Fibroblast of skin of scalp (primary cell): ENCODE results near the gene LRPPRC.
A peak's percentile ranks its signal among the peaks of the same experiment; 100 is the strongest.

Experiments used
- DNase-seq: peaks from one replicate; pipeline ENCODE4 v3.0.0-alpha.2; 2013

The LRPPRC gene

GRCh38 chr2:43906448-43907109 lies 89.2 kb downstream of the LRPPRC start:
- peak; percentile 1 for DNase-seq

GRCh38 chr2:43905871-43906270 lies 89.9 kb downstream of the LRPPRC start:
- DNase-seq, result no peak

GRCh38 chr2:43905371-43905803 lies 90.4 kb downstream of the LRPPRC start:
- no peak for DNase-seq

DNA sequence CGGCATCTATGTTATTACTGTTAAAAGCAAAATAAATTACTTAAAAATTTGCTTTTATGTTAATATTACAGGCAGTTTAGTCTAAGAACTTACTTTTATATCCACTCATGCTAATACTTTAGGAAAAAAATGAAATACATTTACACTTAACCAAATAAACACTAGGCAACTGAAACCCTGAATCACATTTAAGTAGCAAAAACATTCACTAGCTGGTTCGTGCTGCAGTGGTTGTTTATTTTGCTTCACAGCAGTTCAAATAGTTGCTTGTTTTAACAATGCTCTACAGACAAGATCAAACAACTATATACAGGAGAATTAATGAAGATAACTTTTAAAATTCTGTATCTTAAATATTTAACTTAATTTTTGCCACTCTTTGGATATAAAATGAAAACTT lies 96.2 kb downstream of the LRPPRC start:
- no peak for DNase-seq

- no peak for DNase-seq
These were observed 96.9 kb downstream of the LRPPRC start for GRCh38 chr2:43898838-43899346.

DNA sequence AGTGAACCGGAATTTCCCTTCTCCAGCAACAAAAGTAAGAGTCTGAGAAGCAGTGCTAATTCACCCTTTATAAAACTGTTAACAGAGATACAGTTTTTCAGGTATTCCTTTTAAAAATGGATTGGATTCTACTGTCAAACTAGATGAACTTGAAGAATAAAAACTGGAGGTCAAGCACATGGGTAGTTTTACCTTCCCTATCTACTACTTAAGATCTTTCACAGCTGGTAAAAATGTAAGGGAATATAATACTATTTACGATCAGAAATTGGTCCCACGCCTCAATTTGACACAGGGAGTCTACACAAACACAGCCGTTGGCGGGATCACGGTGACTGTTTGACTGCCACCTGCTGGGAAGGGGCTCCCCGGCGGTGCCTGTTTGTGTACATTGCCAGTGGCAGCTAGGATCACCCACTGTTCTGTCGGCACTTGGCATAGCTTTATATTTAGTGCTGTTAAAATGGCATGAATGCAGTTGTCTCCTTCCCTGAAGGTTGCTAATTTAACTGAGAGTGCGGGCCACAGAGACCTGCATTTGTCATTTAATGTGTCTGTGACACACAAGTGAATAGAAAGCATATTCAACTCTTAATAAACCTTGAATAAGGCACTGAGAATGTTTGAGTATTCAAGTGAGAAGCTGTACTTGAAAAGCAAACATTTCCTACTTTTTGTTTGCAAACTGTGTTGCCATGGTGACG lies 97.5 kb downstream of the LRPPRC start:
- peak; percentile 35 for DNase-seq

DNA sequence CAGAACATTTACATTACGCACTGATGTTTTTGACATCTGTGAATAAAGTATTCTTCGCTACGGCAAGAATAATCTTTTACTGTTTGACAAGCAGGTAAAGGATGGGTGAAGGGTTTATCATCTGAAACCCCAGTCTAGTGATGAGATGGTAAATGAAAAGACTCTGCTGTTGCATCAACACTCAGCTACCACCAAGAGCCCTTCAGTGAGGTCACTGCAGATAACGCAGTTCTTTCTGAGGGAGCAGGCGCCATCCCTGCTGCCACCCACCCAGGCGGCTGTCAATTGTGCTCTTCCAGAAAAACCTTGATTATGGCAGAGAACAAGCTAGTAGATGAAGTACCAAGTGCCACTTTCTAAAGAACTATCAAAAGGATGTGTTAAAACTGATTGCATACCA lies 98.3 kb downstream of the LRPPRC start:
- no peak for DNase-seq

DNA sequence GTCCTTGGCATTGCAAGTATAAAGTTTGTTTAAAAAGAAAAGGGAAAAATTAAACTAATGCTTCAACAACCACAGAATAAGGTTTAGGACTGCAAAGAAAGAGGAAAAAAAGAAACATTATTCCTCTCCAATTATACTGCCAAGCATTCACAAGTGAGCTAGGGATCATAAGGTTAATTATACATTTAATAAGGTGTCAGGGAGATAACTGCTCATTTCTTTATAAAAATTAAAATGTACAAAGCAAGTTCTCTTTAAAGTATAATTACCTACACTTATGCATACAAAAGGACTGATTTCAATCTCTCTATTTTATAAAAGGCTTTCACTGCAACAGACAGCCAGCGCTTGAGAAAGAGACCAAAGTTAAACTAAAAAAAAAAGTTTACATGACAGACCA lies 98.9 kb downstream of the LRPPRC start:
- no peak for DNase-seq

GRCh38 chr2:43894743-43895142 lies 101.0 kb downstream of the LRPPRC start:
- no peak for DNase-seq

- DNase-seq, result no peak
These were observed 104.9 kb downstream of the LRPPRC start for GRCh38 chr2:43890855-43891254.

DNA sequence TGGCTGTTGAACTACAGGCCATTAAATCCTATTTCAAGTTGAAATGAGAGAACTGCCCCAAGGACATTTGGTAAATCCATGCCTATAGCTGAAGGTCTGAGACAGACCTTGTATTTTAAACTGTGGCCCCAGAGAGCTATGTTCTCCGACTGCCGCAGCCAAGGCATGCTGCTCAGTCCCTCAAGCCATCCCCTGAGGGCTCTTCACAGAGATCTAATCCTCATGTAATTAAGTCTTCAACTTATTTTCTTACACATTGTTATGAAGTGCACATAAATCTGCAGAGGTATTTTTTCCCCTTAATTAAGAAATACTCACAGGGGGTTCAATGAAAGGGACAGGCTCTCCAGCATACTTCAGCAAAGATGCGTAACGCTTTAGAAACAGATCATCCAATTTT lies 106.4 kb downstream of the LRPPRC start:
- no peak for DNase-seq

- no peak for DNase-seq
These were observed 108.6 kb downstream of the LRPPRC start for GRCh38 chr2:43887176-43887575.

GRCh38 chr2:43885132-43885632 lies 110.6 kb downstream of the LRPPRC start:
- no peak for DNase-seq

GRCh38 chr2:43884689-43885088 lies 111.1 kb downstream of the LRPPRC start:
- DNase-seq, result no peak

DNA sequence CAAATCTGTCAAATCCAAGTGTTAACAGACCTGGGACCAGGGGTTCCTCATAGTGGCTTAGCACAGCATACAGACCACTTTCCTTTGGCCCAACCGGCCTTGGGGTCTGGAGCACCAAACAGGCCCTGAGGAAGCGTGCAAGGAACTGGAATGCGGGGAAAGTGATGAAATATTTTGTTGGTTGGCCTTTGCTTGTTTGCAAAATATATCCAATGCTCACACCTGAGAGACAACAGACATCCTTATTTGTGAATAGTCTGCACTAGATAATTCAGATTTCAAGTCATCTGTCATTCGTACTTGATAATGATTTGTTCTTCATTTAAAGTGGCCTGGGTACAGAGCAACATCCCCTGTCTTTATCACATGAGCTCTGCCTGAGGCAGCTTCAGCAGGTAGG lies 113.5 kb downstream of the LRPPRC start:
- no peak for DNase-seq

DNA sequence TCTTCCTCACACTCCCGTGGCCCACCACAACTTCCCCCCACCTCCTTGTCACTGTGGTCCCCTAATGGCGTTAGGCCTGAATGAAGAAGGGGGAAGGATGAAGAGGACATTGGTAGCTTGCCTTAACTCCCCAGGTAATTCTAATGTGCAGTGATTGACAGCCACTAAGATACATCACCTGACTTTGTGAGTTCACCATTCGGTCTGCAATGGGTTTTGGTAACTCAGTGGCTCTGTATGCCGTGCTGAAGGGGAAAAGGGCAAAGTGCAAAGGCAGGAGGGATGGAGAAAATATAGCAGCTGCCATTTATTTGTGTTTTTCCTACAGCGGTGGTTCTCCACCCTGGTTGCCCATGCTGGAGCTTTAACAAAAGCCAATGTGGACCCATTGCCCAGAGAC lies 114.8 kb downstream of the LRPPRC start:
- DNase-seq, result no peak

- no peak for DNase-seq
These were observed 115.3 kb downstream of the LRPPRC start for GRCh38 chr2:43880471-43880870.

DNA sequence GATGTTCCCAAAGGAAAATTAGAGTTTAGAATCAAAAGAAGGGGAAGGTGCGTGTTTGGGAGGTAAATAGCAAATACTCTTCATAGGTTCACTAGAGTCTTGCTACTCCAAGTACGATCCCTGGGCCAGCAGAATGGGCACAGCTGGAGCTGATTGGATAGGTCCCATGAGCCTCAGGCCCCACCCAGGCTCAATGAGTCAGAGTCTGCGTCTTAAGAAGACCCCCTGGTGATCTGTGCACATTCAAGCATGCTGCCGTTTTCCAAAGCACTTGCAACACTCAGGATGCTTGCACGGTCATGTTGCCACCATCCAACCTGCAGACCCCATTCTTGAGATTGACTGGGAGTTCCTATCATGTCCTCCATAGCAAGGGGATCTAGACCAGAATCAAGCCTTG lies 116.5 kb downstream of the LRPPRC start:
- peak; percentile 45 for DNase-seq

DNA sequence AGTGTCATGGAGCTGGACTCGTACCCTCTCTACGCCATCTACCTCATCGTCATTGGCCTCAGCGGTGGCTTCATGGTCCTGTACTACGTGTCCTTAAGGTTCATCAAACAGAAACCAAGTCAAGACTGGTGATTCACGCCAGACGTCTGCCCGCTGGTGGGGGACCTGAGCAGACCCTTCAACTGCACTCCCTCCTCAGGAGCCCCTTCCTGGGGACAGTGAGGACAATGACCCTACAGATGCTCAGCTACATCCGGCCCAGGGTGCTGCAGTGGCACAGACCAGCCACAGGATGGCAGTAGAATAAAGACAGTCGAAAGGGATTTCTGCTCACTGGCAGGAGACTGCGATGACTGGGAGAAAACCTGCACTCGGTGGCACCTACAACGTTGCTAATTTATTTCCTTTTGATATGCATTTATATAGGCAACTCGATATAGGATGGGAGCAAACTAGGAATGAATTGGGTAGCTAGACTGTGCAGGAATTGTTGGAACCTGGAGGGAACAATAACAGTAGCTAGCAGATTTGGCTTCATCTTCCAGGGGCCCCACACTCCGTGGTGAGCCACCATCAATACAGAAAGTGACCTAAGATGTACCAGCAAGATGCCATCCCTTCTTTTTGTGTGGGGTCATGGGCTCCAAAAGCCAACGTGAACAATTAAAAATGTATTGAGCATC lies 117.9 kb downstream of the LRPPRC start:
- peak; percentile 51 for DNase-seq

DNA sequence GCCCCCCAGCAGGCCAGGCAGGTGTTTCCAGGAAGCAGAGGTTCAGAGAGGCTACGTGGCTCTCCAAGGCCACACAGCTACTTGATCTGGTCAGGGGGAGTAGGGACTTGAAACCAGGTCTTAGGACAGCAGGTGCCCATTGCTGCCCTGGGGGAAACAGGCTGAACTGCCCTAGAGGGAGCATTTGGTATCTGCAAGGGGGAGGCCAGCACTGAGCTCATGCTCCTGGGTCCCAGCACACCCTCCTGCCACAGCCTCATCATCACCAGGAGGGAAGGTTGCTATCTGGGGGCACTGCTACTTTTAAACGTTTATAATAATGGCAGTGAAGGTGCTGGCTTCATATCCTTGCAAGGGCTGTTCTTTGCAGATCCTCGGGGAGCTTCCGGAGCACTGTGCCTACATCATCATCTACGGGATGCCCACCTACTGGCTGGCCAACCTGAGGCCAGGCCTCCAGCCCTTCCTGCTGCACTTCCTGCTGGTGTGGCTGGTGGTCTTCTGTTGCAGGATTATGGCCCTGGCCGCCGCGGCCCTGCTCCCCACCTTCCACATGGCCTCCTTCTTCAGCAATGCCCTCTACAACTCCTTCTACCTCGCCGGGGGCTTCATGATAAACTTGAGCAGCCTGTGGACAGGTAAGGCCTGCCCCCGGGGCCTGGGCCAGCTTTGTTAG lies 120.9 kb downstream of the LRPPRC start:
- DNase-seq, result no peak

- DNase-seq, result no peak
These were observed 123.6 kb downstream of the LRPPRC start for GRCh38 chr2:43872151-43872550.

DNA sequence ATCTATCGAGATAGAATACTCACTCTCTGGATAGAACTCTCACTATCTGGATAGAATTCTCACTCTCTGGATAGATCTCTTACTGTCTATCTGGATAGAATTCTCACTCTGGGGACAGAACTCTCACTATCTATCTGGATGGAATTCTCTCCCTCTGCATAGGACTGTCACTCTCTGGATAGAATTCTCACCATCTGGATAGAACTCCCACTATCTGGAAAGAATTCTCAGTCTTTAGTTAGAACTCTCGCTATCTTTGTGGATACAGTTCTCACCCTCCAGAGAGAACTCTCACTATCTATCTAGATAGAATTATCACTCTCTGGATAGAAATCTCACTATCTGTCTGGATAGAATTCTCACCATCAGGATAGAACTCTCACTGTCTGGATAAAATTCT lies 140.5 kb downstream of the LRPPRC start:
- DNase-seq, result no peak

- no peak for DNase-seq
These were observed 141.1 kb downstream of the LRPPRC start for GRCh38 chr2:43854671-43855070.
